Gastrocnemius medialis (tissue), 4 donors: ENCODE results near the gene GMPR. TPM values are rescaled to one million over a fixed set of nuclear protein-coding genes. Genes with fewer than 3 reads are reported as not detected.

ENCODE experiments used
- ATAC-seq, 2 donors: fragments of 150-250 bp; one replicate each; pipeline ENCODE4 v1.9.1; 2016
- DNase-seq, 2 donors: peaks; one replicate each; pipeline ENCODE4 v3.0.0-alpha.2; 2019
- H3K27ac ChIP-seq, 4 donors: fragments of 200-600 bp; sonication (generic); 1 replicate in 1 of 4; 2 replicates in 3 of 4; pipeline ENCODE4 v1.5.1; 2016 to 2018; ENCODE audit warnings: mild to moderate bottlenecking in 2 of 4, moderate library complexity in 1 of 4
- H3K27me3 ChIP-seq, 3 donors: fragments of 200-600 bp; sonication (generic) in 2 of 3; 1 replicate in 1 of 3; 2 replicates in 2 of 3; pipeline versions ENCODE4 v1.5.1 to v1.6.0; 2016 to 2019; ENCODE audit warnings: mild to moderate bottlenecking in 1 of 3, moderate library complexity in 1 of 3
- H3K36me3 ChIP-seq, 2 donors: fragments of 200-600 bp; sonication (generic) in 1 of 2; one replicate each; pipeline ENCODE4 v1.5.1; 2017 to 2018
- H3K4me1 ChIP-seq, 2 donors: fragments of 200-600 bp; sonication (generic) in 1 of 2; one replicate each; pipeline ENCODE4 v1.5.1; 2016 to 2017; ENCODE audit warnings: mild to moderate bottlenecking in 2 of 2
- H3K4me3 ChIP-seq, 4 donors: fragments of 200-600 bp; sonication (generic) in 3 of 4; 1 replicate in 1 of 4; 2 replicates in 3 of 4; pipeline ENCODE4 v1.5.1; 2016 to 2019; ENCODE audit warnings: mild to moderate bottlenecking in 2 of 4
- H3K9me3 ChIP-seq, 3 donors: fragments of 200-600 bp; sonication (generic) in 2 of 3; 1 replicate in 1 of 3; 2 replicates in 2 of 3; pipeline ENCODE4 v1.5.1; 2016 to 2019
- POLR2A ChIP-seq, 2 donors: fragments of 450-650 bp; IDR thresholded peaks; one replicate each; pipeline ENCODE4 v1.6.1; 2017; ENCODE audit warnings: antibody characterized with exemption in 2 of 2, mild to moderate bottlenecking in 2 of 2, moderate library complexity in 2 of 2
- in situ Hi-C, 4 donors: fragments of 200-750 bp; cut with MboI; loops; one replicate each; pipeline versions ENCODE4 v1.15.0 to v1.8.0; 2017; ENCODE audit warnings: low sequenced_read_pairs in 4 of 4
- intact Hi-C: fragments of 100-400 bp; cut with DNase I; formaldehyde crosslinking; loops from one replicate; pipeline ENCODE4 v1.15.1; 2023; ENCODE audit warnings: low total_unique reads
- total RNA-seq, 4 donors: library from RNA; depleted of rRNA; stranded (reverse); fragments of >200 nt; gene quantifications; one replicate each; pipeline versions ENCODE4 v1.1.0 to v1.2.3, GENCODE V29; 2016
- TF ChIP-seq, protein P1 (sequence below), 5 experiments: fragments of 450-650 bp in 3 of 5; fragments of 200-600 bp in 2 of 5; sonication (generic) in 2 of 5; IDR thresholded peaks in 4 of 5; conservative IDR thresholded peaks in 1 of 5; 1 replicate in 4 of 5; 2 replicates in 1 of 5; pipeline ENCODE4 v1.5.1; 2016 to 2019; ENCODE audit warnings: antibody characterized with exemption in 5 of 5, mild to moderate bottlenecking in 3 of 5, moderate library complexity in 3 of 5

The GMPR gene
- total RNA-seq, 4 donors from 2014 or later = 109 to 266 (median 239) TPM

DNA sequence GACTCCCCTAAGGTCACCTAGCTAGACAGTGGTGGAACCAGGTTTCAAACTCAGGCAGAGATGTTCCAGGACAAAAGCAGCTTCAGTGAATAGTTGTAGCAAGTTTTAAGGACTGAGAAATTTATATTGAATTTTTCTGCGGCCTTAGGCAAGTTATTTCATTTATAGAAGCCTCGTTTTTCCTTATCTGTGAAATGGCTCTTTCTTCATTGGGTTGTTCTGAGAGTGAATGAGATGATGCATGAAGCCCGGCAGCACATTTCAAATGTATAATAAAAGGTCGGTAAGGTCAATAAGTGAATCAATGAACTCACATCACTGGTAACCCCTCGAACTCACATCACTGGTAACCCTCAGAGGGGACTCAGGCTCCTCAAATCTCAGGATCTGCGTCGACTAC, 1.1 kb upstream of the GMPR start:
- Histone ChIP-seq H3K27me3 (no peaks in the 10 kb centered on the region), H3K36me3 (no peaks in the 10 kb centered on the region), H3K9me3 (no peaks in the 10 kb centered on the region), H3K27ac (peak overlapping the region; percentile 97 to 99 (median 98)), H3K4me1 (peaks cover 35 to 38% of the 10 kb centered on the region in 2 donors), H3K4me3 (no peak overlapping the region)
- ATAC-seq (no peak), DNase-seq (no peak)
- intact Hi-C loops (loop anchor here (5.0 kb wide), 1 partner anchor 105 kb away; no protein-coding TSS in a partner anchor), in situ Hi-C loops (loop anchor here in 1 of 4 donors (10.0 kb wide), 1 partner anchor 88 kb away; no protein-coding TSS in a partner anchor)
- no peak for TF ChIP-seq POLR2A (IDR thresholded peaks at IDR 0.05)
- TF ChIP-seq, protein P1, sequence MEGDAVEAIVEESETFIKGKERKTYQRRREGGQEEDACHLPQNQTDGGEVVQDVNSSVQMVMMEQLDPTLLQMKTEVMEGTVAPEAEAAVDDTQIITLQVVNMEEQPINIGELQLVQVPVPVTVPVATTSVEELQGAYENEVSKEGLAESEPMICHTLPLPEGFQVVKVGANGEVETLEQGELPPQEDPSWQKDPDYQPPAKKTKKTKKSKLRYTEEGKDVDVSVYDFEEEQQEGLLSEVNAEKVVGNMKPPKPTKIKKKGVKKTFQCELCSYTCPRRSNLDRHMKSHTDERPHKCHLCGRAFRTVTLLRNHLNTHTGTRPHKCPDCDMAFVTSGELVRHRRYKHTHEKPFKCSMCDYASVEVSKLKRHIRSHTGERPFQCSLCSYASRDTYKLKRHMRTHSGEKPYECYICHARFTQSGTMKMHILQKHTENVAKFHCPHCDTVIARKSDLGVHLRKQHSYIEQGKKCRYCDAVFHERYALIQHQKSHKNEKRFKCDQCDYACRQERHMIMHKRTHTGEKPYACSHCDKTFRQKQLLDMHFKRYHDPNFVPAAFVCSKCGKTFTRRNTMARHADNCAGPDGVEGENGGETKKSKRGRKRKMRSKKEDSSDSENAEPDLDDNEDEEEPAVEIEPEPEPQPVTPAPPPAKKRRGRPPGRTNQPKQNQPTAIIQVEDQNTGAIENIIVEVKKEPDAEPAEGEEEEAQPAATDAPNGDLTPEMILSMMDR (IDR thresholded peaks at IDR 0.05 in 4 of 5, conservative IDR thresholded peaks at IDR 0.05 in 1 of 5) = no peak

DNA sequence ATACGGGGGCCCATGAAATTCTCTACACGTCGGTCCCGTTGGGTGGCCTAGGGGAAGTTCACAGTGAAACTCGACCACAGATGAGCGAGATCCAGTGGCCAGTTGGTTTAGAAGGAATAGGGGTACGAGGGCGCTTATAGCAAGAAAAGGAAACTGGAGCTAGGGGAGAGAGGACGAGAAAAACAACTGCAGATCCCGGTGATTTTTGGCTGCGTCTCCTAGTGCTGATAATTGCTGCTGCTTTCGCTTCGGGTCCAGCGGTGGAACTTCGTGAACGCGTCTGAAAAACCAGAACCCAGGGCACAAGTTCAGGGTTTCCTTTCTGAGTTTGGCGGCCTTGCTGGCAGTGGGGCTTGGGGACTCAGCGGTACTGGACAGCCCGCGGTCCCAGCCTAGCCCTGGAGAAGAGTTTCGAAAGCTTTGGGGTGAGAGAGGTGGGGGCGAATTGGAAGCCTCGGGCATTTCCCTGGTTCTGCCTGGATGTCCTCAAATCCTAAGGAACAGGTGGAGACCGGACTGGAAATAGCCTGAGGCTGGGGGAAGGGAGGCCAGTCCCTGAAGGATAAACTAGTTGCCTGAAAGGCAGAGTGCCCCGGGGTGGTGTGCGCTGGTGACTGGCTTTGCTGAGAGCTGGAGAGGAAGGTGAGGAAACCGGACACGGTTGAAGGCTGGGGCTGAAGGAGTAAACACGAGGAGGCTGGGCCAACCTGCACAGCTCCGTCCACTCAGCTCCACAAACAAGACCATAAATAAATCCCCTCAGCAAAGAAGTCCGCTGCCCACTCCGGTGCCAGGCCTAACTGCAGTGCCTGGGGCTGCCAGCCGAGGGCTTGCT, 793 bp downstream of the GMPR start:
- peak; percentile 57 to 68 for ATAC-seq
- no peaks in the 10 kb centered on the region for H3K27me3 ChIP-seq
- TF ChIP-seq POLR2A (IDR thresholded peaks at IDR 0.05) = peak; percentile 79 to 83
- TF ChIP-seq, protein P1 (IDR thresholded peaks at IDR 0.05 in 4 of 5, conservative IDR thresholded peaks at IDR 0.05 in 1 of 5) = peak; percentile 61 to 76 (median 72)

DNA sequence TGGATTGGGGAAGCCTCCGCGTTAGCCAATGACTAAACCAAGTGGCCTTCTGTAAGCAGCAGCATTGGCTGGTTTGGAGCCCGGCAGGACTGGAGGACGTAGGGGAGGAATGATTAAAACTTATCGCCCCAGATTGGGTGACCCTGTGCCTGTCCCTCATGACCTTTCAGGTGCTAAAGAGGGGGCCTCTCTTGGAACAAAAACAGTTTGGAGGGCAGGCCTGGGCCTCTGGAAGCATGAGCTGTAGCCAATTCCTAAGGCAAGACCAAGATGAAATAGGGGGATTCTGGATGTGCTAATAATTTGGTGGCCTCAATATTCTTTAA, 1.4 kb downstream of the GMPR start:
- no peaks in the 10 kb centered on the region for H3K27me3 ChIP-seq
- in situ Hi-C loops = loop anchor here in 1 of 4 donors (5.0 to 10.0 kb wide), 2 partner anchors 38 to 85 kb away; no protein-coding TSS in a partner anchor
- intact Hi-C loops = loop anchor here (1.0 to 5.0 kb wide), 4 partner anchors 19 to 107 kb away; no protein-coding TSS in a partner anchor
- peak overlapping the region; percentile 97 to 99 (median 98) for H3K27ac ChIP-seq
- peak overlapping the region; percentile 71 to 88 (median 81) for H3K4me3 ChIP-seq
- H3K36me3 ChIP-seq = no peaks in the 10 kb centered on the region
- no peaks in the 10 kb centered on the region for H3K9me3 ChIP-seq
- DNase-seq = no peak
- TF ChIP-seq, protein P1 (IDR thresholded peaks at IDR 0.05 in 4 of 5, conservative IDR thresholded peaks at IDR 0.05 in 1 of 5) = no peak
- TF ChIP-seq POLR2A (IDR thresholded peaks at IDR 0.05) = peak; percentile 21 to 53
- peaks cover 59 to 63% of the 10 kb centered on the region in 2 donors for H3K4me1 ChIP-seq
- peak in 1 of 2 donors; percentile 54 for ATAC-seq

More for the DNA sequence above, 793 bp downstream of the GMPR start:
- intact Hi-C loops (loop anchor here (1.0 to 5.0 kb wide), 4 partner anchors 20 to 107 kb away; no protein-coding TSS in a partner anchor), in situ Hi-C loops (loop anchor here in 1 of 4 donors (10.0 kb wide), 1 partner anchor 86 kb away; no protein-coding TSS in a partner anchor)
- Histone ChIP-seq H3K4me1 (peaks cover 54 to 57% of the 10 kb centered on the region in 2 donors), H3K9me3 (no peaks in the 10 kb centered on the region), H3K4me3 (peak overlapping the region; percentile 71 to 88 (median 81)), H3K27ac (peak overlapping the region; percentile 97 to 99 (median 98)), H3K36me3 (no peaks in the 10 kb centered on the region)
- DNase-seq = peak; percentile 95 to 98

DNA sequence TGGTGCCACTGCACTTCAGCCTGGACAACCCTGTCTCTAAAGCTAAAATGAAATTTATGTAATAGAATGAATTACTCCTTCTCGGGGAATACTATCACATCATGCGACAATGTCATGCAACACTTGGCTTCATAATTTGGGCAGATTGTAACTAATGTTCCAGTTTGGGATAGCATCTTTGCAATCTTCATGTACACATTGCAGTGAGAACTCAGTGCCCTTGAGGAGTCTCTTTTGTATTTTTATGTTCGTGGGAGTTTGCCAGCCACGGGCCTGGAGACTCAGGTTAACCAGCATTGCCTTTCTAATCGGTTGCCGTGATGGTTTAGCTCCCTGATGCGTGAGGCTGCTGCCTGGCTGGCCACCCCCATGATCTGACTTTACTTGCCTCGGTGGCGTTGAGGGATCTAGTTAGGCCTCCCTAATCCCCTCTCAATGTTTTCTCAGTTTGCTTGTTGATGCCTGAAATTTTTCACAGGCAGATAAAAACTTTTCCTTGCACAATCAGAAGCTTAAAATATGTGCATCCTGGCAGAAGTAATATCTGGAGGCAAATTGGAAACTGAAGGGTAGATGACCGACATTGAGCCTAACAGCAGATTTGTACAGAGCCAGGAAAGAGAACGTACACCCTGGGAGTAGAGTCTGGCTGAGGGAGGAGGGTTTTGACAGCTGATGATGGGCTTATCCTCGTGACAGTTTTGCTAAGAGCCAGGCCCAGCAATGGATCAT, 2.4 kb downstream of the GMPR start:
- in situ Hi-C loops = loop anchor here in 1 of 4 donors (5.0 kb wide), 1 partner anchor 37 kb away; no protein-coding TSS in a partner anchor
- intact Hi-C loops = no loop called here
- Histone ChIP-seq H3K27me3 (no peaks in the 10 kb centered on the region), H3K36me3 (peaks cover 0 to 2% of the 10 kb centered on the region in 2 donors), H3K27ac (peak overlapping the region; percentile 97 to 99 (median 98)), H3K9me3 (no peaks in the 10 kb centered on the region), H3K4me1 (peaks cover 69 to 73% of the 10 kb centered on the region in 2 donors), H3K4me3 (peak overlapping the region; percentile 71 to 88 (median 81))
- TF ChIP-seq POLR2A (IDR thresholded peaks at IDR 0.05) = peak; percentile 48 to 54
- TF ChIP-seq, protein P1 (IDR thresholded peaks at IDR 0.05 in 4 of 5, conservative IDR thresholded peaks at IDR 0.05 in 1 of 5) = no peak
- DNase-seq (peak; percentile 55 to 66), ATAC-seq (peak; percentile 23 to 27)
